Mucosa of rectum (tissue), 2 donors: ENCODE measurements around the gene ANKRD1.
"Not testable (repeated sequence)": the region's sequence is repeated elsewhere in the genome, so short reads cannot be mapped to it uniquely, and the experiment has no call there.

Source experiments
- H3K27ac ChIP-seq, 2 donors: one replicate each; pipeline ENCODE4 v1.7.0; 2013; ENCODE audit warnings: inconsistent platforms in 2 of 2, low read depth in 2 of 2, low read length in 2 of 2
- H3K27me3 ChIP-seq, 2 donors: one replicate each; pipeline ENCODE4 v1.7.0; 2013; ENCODE audit warnings: low read length in 2 of 2; ENCODE audit not compliant: control insufficient read depth in 2 of 2, insufficient read depth in 2 of 2
- H3K36me3 ChIP-seq, 2 donors: one replicate each; pipeline ENCODE4 v1.7.0; 2013; ENCODE audit warnings: low read length in 2 of 2; ENCODE audit not compliant: control insufficient read depth in 2 of 2, insufficient read depth in 2 of 2
- H3K4me1 ChIP-seq, 2 donors: one replicate each; pipeline ENCODE4 v1.7.0; 2013; ENCODE audit warnings: low read length in 2 of 2, mild to moderate bottlenecking in 1 of 2; ENCODE audit not compliant: control insufficient read depth in 2 of 2, insufficient read depth in 2 of 2
- H3K4me3 ChIP-seq, 2 donors: one replicate each; pipeline ENCODE4 v1.7.0; 2013; ENCODE audit warnings: low read length in 2 of 2
- H3K9ac ChIP-seq, 2 donors: one replicate each; pipeline ENCODE4 v1.7.0; 2013; ENCODE audit warnings: low read length in 2 of 2, low read depth in 1 of 2, mild to moderate bottlenecking in 1 of 2
- H3K9me3 ChIP-seq, 2 donors: one replicate each; pipeline ENCODE4 v1.7.0; 2013; ENCODE audit warnings: low read length in 2 of 2; ENCODE audit not compliant: control insufficient read depth in 2 of 2
- donor health status: healthy.
- donor health status: Normal muscosa, but diverticular disease.

Gene ANKRD1

DNA sequence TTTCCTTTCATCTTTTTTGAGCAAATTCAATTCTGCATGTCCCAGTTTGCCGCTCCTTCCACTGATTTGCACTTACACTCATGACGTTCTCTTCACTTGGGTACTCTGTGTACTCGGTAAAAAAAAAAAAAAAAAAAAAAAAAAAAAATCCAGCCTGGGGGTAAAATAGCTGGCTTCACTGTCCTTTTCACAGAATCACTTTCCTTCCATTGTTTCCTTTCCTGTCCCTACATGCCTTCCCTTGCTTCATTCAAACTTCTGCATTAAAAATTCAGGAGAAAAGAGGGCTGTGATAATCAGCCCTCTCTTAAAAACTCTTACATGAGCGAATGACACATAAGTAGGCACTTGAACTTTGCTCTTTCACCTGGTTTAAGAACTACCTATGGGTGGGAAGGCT, 8.7 kb downstream of the ANKRD1 start:
- Histone ChIP-seq H3K9ac (no peak overlapping the region), H3K36me3 (peaks cover 0 to 5% of the 10 kb centered on the region in 2 donors), H3K9me3 (no peaks in the 10 kb centered on the region), H3K4me1 (no peaks in the 10 kb centered on the region), H3K27me3 (no peaks in the 10 kb centered on the region), H3K4me3 (no peak overlapping the region), H3K27ac (no peak overlapping the region)

DNA sequence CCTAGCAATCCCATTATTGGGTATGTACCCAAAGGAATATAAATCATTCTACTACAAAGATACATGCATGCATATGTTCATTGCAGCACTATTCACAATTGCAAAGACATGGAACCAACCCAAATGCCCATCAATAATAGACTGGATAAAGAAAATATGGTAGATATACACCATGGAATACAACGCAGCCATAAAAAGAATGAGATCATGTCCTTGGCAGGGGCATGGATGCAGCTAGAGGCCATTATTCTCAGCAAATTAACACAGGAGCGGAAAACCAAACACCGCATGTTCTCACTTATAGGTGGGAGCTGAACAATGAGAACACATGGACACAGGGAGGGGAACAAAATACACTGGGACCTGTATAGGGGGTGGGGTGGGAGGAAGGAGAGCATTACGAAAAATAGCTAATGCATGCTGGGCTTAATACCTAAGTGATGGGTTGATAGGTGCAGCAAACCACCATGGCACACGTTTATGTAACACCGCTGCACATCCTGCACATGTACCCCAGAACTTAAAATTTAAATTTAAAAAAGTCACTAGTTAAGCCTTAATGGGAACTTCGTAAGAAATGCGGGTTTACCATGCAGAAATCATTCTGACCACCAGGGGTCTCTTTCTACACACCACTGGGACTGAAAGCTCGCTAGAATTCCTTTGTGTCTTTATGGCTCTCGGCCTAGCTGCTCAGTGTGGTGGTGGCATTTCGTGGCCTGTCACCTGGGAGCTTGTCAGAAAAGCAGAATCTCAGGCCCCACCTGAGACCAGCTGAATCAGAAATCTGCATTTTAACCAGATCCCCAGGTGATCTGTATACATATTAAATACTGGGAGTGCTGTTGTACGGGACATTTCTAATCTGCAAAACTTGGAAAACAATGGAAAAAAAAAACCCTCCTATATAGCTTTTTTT, 9.5 kb downstream of the ANKRD1 start:
- H3K27me3 ChIP-seq, result no peaks in the 10 kb centered on the region
- H3K9me3 ChIP-seq, result no peaks in the 10 kb centered on the region
- H3K4me3 ChIP-seq, result no peak overlapping the region
- no peak overlapping the region for H3K9ac ChIP-seq
- H3K36me3 ChIP-seq, result peaks cover 0 to 5% of the 10 kb centered on the region in 2 donors
- H3K27ac ChIP-seq, result no peak overlapping the region
- no peaks in the 10 kb centered on the region for H3K4me1 ChIP-seq

DNA sequence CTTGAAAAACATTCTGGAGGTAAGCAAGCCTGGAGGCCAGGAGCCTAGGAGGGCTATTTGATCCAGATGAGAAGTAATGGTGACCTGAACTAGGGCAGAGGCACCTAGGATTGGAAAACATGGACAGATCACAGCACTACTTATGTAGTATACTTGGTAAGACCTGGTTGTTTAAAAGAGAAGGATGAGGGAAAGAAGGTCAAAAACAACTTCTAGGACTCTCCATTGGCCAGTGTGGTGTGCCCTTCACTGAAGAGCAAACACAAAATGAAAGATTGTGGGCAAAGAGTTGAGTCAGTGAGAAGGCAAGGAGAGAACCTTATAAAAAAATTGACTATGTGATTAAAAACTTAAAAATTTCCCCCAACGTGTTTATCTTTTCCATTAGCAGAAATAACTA, 14.3 kb downstream of the ANKRD1 start:
- no peaks in the 10 kb centered on the region for H3K4me1 ChIP-seq
- peaks cover 4 to 5% of the 10 kb centered on the region in 2 donors for H3K36me3 ChIP-seq
- H3K9ac ChIP-seq, result no peak overlapping the region
- H3K9me3 ChIP-seq, result no peaks in the 10 kb centered on the region
- no peak overlapping the region for H3K4me3 ChIP-seq
- no peaks in the 10 kb centered on the region for H3K27me3 ChIP-seq
- no peak overlapping the region for H3K27ac ChIP-seq

DNA sequence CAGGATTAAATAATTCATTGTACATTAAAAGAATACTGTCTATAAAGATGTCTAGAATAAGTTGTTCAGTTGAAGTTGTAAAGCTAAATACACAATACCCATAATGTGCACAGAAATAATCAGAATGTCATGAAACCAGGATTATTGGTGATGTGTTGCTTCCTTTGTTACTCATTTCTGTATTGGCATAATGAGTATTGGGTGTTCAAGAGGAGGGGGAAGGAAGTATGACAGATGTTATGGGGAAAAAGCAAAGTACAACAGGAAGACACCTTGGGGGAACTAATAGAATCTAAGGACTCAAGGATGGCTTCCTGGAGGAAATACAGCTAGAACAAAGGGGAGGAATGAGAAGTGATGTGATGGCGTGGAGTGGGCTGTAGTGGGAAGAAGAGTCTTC, 15.0 kb downstream of the ANKRD1 start:
- no peaks in the 10 kb centered on the region for H3K4me1 ChIP-seq
- H3K4me3 ChIP-seq, result no peak overlapping the region
- peaks cover 5 to 10% of the 10 kb centered on the region in 2 donors for H3K36me3 ChIP-seq
- no peaks in the 10 kb centered on the region for H3K27me3 ChIP-seq
- no peak overlapping the region for H3K27ac ChIP-seq
- no peak overlapping the region for H3K9ac ChIP-seq
- H3K9me3 ChIP-seq, result no peaks in the 10 kb centered on the region

DNA sequence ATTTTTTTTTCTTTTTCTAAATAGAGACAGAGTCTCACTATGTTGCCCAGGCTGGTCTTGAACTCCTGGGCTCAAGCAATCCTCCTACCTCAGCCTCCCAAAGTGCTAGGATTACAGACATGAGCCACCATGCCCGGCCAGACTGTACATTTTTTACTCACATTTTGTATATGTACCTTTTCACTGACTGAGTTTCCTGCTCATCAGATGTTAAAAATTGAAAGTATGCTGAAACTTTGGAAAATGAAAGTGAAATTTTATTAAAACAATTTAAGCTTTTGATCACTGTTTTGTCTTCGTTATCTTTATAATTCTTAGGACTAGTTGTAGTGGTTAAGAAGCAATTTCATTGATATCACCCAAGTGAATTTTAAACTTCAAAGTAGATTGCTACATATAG, 24.0 kb downstream of the ANKRD1 start:
- not testable (repeated sequence) for H3K27me3 ChIP-seq
- peaks cover 34 to 51% of the 10 kb centered on the region in 2 donors for H3K36me3 ChIP-seq

DNA sequence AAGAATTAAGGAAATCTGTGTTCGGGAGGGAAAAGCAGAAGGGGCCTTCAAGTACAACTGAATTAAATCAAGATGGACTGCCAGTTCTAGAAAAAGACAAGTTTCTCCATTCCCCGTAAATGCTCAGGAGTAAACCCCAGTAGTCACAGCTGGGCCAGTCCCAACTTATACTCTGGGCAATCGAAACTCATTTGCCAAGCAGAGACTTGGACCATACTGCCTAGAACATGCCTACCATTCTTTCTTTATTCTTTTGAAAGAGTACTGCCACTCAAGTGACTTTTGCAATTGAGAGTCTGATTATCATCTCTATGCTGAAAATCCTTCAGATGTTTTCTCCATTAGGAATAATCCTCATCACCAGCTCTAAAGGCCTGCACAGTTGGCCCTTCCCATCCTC, 27.7 kb downstream of the ANKRD1 start:
- H3K9ac ChIP-seq, result no peak overlapping the region
- no peaks in the 10 kb centered on the region for H3K27me3 ChIP-seq
- no peaks in the 10 kb centered on the region for H3K9me3 ChIP-seq
- no peak overlapping the region for H3K27ac ChIP-seq
- peaks cover 39 to 58% of the 10 kb centered on the region in 2 donors for H3K36me3 ChIP-seq
- no peaks in the 10 kb centered on the region for H3K4me1 ChIP-seq
- no peak overlapping the region for H3K4me3 ChIP-seq

More for the DNA sequence above, 24.0 kb downstream of the ANKRD1 start:
- not testable (repeated sequence) for H3K9ac ChIP-seq, H3K4me1 ChIP-seq, H3K27ac ChIP-seq, H3K4me3 ChIP-seq, H3K9me3 ChIP-seq

DNA sequence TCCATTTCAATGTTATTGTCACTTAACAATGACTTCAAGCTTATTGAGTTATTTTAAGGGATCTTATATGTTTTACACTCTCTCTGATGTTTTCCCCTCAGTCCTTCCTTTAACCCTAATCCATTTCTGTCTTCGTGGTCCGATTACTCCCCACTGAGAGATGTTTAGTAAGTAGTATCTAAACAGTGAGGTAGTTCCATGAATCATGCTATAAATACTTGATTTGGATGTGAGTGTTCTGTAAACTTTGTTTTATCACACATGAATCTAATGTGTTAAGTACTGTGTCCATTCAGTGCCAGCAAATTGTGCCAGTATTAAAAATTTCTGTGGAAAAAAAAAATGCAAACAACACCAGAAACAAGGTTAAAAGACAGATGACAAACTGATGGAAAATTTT, 30.5 kb downstream of the ANKRD1 start:
- H3K9me3 ChIP-seq, result no peaks in the 10 kb centered on the region
- no peak overlapping the region for H3K27ac ChIP-seq
- no peak overlapping the region for H3K4me3 ChIP-seq
- peaks cover 0 to 4% of the 10 kb centered on the region in 2 donors for H3K4me1 ChIP-seq
- peaks cover 45 to 65% of the 10 kb centered on the region in 2 donors for H3K36me3 ChIP-seq
- no peaks in the 10 kb centered on the region for H3K27me3 ChIP-seq
- no peak overlapping the region for H3K9ac ChIP-seq

DNA sequence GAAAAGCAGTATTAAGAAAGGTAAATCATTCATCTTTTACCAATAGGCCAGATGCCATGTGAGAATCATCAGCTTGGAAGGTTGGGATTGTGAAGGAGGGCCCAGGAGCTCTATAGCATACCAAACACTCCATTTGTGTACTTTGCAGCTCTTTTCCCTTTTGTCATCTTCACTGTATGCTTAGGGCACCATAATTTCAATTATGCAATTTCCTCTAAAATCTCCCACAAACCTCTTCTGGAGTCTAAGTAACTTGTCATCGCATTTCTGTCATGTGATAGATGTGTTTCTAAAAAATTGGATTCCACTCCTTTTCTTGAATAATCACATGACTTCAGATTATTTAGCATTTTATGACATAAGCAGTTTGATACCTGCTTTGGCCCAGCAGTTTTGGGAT, 31.3 kb downstream of the ANKRD1 start:
- H3K4me1 ChIP-seq, result peaks cover 0 to 4% of the 10 kb centered on the region in 2 donors
- no peaks in the 10 kb centered on the region for H3K27me3 ChIP-seq
- no peaks in the 10 kb centered on the region for H3K9me3 ChIP-seq
- no peak overlapping the region for H3K27ac ChIP-seq
- H3K4me3 ChIP-seq, result no peak overlapping the region
- H3K9ac ChIP-seq, result no peak overlapping the region
- H3K36me3 ChIP-seq, result peaks cover 41 to 62% of the 10 kb centered on the region in 2 donors

DNA sequence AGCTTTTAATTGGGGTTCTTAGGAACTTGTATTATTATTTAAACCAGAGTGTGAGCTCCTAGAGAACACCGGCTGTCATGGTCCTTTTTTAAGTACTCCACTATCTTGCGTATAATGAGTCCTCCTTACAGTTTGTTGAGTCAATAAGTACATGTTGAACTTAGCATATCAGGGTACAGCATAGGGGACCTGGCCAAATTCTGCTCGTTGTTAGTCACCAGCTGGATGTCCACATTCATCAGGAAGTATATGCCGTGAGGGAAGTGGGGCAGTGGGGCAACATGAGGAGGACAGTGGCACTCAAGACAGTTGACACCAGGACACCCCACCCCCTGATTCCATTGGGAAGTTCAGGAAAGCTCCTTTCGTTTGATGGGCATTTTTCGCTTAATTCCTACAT, 32.5 kb downstream of the ANKRD1 start:
- Histone ChIP-seq H3K9me3 (no peaks in the 10 kb centered on the region), H3K27ac (no peak overlapping the region)

DNA sequence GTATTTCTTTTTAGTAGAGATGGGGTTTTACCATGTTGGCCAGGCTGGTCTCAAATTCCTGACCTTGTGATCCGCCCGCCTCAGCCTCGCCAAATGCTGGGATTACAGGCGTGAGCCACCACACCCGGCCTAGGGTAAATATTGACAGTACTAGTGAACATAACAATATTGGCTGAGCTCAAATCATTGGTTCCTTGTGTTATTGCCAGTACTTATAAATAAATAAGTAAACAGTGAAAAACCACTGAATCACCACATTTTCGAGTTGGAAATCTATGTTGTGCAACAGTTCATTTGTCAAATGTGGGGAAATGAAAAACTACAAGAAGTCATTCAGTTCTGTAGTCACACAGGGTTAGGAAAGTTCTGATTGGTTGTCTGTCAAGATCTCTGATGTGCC, 33.3 kb downstream of the ANKRD1 start:
- no peak overlapping the region for H3K9ac ChIP-seq
- peaks cover 0 to 4% of the 10 kb centered on the region in 2 donors for H3K4me1 ChIP-seq
- H3K27me3 ChIP-seq, result no peaks in the 10 kb centered on the region
- peak overlapping the region in 1 of 2 donors; percentile 31 for H3K27ac ChIP-seq
- peaks cover 31 to 46% of the 10 kb centered on the region in 2 donors for H3K36me3 ChIP-seq
- no peak overlapping the region for H3K4me3 ChIP-seq
- H3K9me3 ChIP-seq, result no peaks in the 10 kb centered on the region

More for the DNA sequence above, 32.5 kb downstream of the ANKRD1 start:
- Histone ChIP-seq H3K36me3 (peaks cover 35 to 50% of the 10 kb centered on the region in 2 donors), H3K4me1 (peaks cover 0 to 4% of the 10 kb centered on the region in 2 donors), H3K9ac (no peak overlapping the region), H3K27me3 (no peaks in the 10 kb centered on the region), H3K4me3 (no peak overlapping the region)
